ENCODE results near the gene CCDC63.

CCDC63 gene

GRCh38 chr12:110846615-110847566 is at the start of gene CCDC63:
CCDC63 (plus strand) TSS chr12:110846987; CDS start chr12:110852955, 5,968 bp downstream.
- no peak for DNase-seq (ENCODE audit: low read depth)

- no peak for DNase-seq (ENCODE audit: low read depth)
Observed at GRCh38 chr12:110798461-110798860, 48.3 kb upstream of the CCDC63 start.

- no peak for DNase-seq (ENCODE audit: low read depth)
Observed at GRCh38 chr12:110802489-110802888, 44.3 kb upstream of the CCDC63 start.

GRCh38 chr12:110804406-110804805 is 42.4 kb upstream of the CCDC63 start:
- DNase-seq (ENCODE audit: low read depth), result no peak

- no peak for DNase-seq (ENCODE audit: low read depth)
Observed at GRCh38 chr12:110807640-110808039, 39.1 kb upstream of the CCDC63 start.

GRCh38 chr12:110809149-110809548 is 37.6 kb upstream of the CCDC63 start:
- DNase-seq (ENCODE audit: low read depth), result no peak

- DNase-seq (ENCODE audit: low read depth), result no peak
Observed at GRCh38 chr12:110811972-110812371, 34.8 kb upstream of the CCDC63 start.

- DNase-seq (ENCODE audit: low read depth), result no peak
Observed at GRCh38 chr12:110813285-110813684, 33.5 kb upstream of the CCDC63 start.

GRCh38 chr12:110813756-110814155 is 33.0 kb upstream of the CCDC63 start:
- no peak for DNase-seq (ENCODE audit: low read depth)

GRCh38 chr12:110816248-110816647 is 30.5 kb upstream of the CCDC63 start:
- no peak for DNase-seq (ENCODE audit: low read depth)

GRCh38 chr12:110816779-110817178 is 30.0 kb upstream of the CCDC63 start:
- no peak for DNase-seq (ENCODE audit: low read depth)

GRCh38 chr12:110818511-110818910 is 28.3 kb upstream of the CCDC63 start:
- DNase-seq (ENCODE audit: low read depth), result no peak

- DNase-seq (ENCODE audit: low read depth), result no peak
Observed at GRCh38 chr12:110819150-110819549, 27.6 kb upstream of the CCDC63 start.

GRCh38 chr12:110819646-110820045 is 27.1 kb upstream of the CCDC63 start:
- no peak for DNase-seq (ENCODE audit: low read depth)

- DNase-seq (ENCODE audit: low read depth), result no peak
Observed at GRCh38 chr12:110821917-110822316, 24.9 kb upstream of the CCDC63 start.

GRCh38 chr12:110822821-110823415 is 23.9 kb upstream of the CCDC63 start:
- DNase-seq (ENCODE audit: low read depth), result no peak

- DNase-seq (ENCODE audit: low read depth), result no peak
Observed at GRCh38 chr12:110824342-110824741, 22.4 kb upstream of the CCDC63 start.

- no peak for DNase-seq (ENCODE audit: low read depth)
Observed at GRCh38 chr12:110825530-110825929, 21.3 kb upstream of the CCDC63 start.

GRCh38 chr12:110826592-110827200 is 20.1 kb upstream of the CCDC63 start:
- peak; percentile 62 for DNase-seq (ENCODE audit: low read depth)

- DNase-seq (ENCODE audit: low read depth), result no peak
Observed at GRCh38 chr12:110829308-110829707, 17.5 kb upstream of the CCDC63 start.

- DNase-seq (ENCODE audit: low read depth), result no peak
Observed at GRCh38 chr12:110836291-110836690, 10.5 kb upstream of the CCDC63 start.

GRCh38 chr12:110841007-110841406 is 5.8 kb upstream of the CCDC63 start:
- no peak for DNase-seq (ENCODE audit: low read depth)

- no peak for DNase-seq (ENCODE audit: low read depth)
Observed at GRCh38 chr12:110844131-110844530, 2.7 kb upstream of the CCDC63 start.

All from activated T-helper 1 cell treated with Interleukin-2 at 50 U/mL for 16 hours (primary cell).